Muscle of leg (tissue), 11 donors: ENCODE results near the gene POLR1E. TPM values are rescaled to one million over a fixed set of nuclear protein-coding genes. Genes with fewer than 3 reads are reported as not detected.
"Not testable (repeated sequence)": the region's sequence is repeated elsewhere in the genome, so short reads cannot be mapped to it uniquely, and the experiment has no call there.

Source experiments
- DNase-seq: peaks from one replicate; pipeline ENCODE4 v3.0.0; 2013
- H3K27ac ChIP-seq: one replicate; pipeline ENCODE4 v1.5.1; 2013; ENCODE audit warnings: mild to moderate bottlenecking, low read length, control low read depth
- H3K27me3 ChIP-seq: one replicate; pipeline ENCODE4 v1.6.1; 2013; ENCODE audit warnings: low read length; ENCODE audit not compliant: control insufficient read depth, insufficient read depth
- H3K36me3 ChIP-seq: one replicate; pipeline ENCODE4 v1.6.1; 2013; ENCODE audit warnings: low read length; ENCODE audit not compliant: control insufficient read depth, insufficient read depth
- H3K4me1 ChIP-seq: one replicate; pipeline ENCODE4 v1.6.1; 2013; ENCODE audit warnings: low read length; ENCODE audit not compliant: control insufficient read depth, insufficient read depth
- H3K4me3 ChIP-seq: one replicate; pipeline ENCODE4 v1.5.1; 2013; ENCODE audit warnings: low read length, control low read depth
- H3K9me3 ChIP-seq: replicated peaks from 2 replicates; pipeline ENCODE4 v1.6.1; 2013; ENCODE audit warnings: low read depth, low read length; ENCODE audit not compliant: control insufficient read depth
- WGBS: methylation state at CpG from one replicate; pipeline ENCODE4 v1.1.5; 2013; ENCODE audit warnings: missing lambda C conversion rate; ENCODE audit not compliant: insufficient coverage; 5-methylcytosine and 5-hydroxymethylcytosine counted together
- polyA plus RNA-seq, 8 donors: library from polyadenylated mRNA; unstranded; fragments of 120-200 nt; gene quantifications; one replicate each; pipeline versions ENCODE4 v1.2.1 to v1.2.3, GENCODE V29; 2013; ENCODE audit warnings: inconsistent platforms in 1 of 8, low replicate concordance in 1 of 8; ENCODE audit not compliant: insufficient read length in 8 of 8, insufficient read depth in 1 of 8
- total RNA-seq: library from RNA; stranded (reverse); fragments of 120-200 nt; gene quantifications from one replicate; pipeline ENCODE4 v1.2.4, GENCODE V29; 2013

The POLR1E gene
- total and polyA plus RNA-seq, 9 donors = 25.3 to 34.8 (median 31.2) TPM

GRCh38 chr9:37456817-37457216, 28.9 kb upstream of the POLR1E start:
- no peaks in the 10 kb centered on the region for H3K9me3 ChIP-seq
- no peak for DNase-seq
- H3K4me1 ChIP-seq = no peaks in the 10 kb centered on the region
- no CpG with 5 or more reads among the region's 1 CpG for WGBS
- H3K4me3 ChIP-seq = no peak overlapping the region
- no peak overlapping the region for H3K27ac ChIP-seq
- peaks cover 9% of the 10 kb centered on the region for H3K36me3 ChIP-seq
- H3K27me3 ChIP-seq = no peaks in the 10 kb centered on the region

- no CpG with 5 or more reads among the region's 3 CpGs for WGBS
- peak overlapping the region; percentile 100 for H3K27ac ChIP-seq
- DNase-seq = no peak
- H3K36me3 ChIP-seq = no peaks in the 10 kb centered on the region
- no peaks in the 10 kb centered on the region for H3K9me3 ChIP-seq
- H3K4me3 ChIP-seq = peak overlapping the region; percentile 86
- peaks cover 11% of the 10 kb centered on the region for H3K4me1 ChIP-seq
- no peaks in the 10 kb centered on the region for H3K27me3 ChIP-seq
Measured at GRCh38 chr9:37464006-37464405, 21.7 kb upstream of the POLR1E start.

- Histone ChIP-seq H3K27me3 (no peaks in the 10 kb centered on the region), H3K9me3 (no peaks in the 10 kb centered on the region), H3K4me1 (peaks cover 11% of the 10 kb centered on the region), H3K36me3 (no peaks in the 10 kb centered on the region), H3K4me3 (peak overlapping the region; percentile 86), H3K27ac (peak overlapping the region; percentile 100)
- 0% methylated on average over 42 of the region's 47 CpGs for WGBS
- DNase-seq = no peak
Measured at GRCh38 chr9:37464426-37465248, 21.1 kb upstream of the POLR1E start.

GRCh38 chr9:37465249-37466036, 20.3 kb upstream of the POLR1E start, which contains the start of gene ZBTB5:
TSS of gene ZBTB5 (minus strand) at chr9:37465450. CDS start at chr9:37442551, 22,899 bp downstream.
- Histone ChIP-seq H3K9me3 (no peaks in the 10 kb centered on the region), H3K4me1 (peaks cover 11% of the 10 kb centered on the region), H3K4me3 (peak within 1 kb of the TSS; percentile 86), H3K27me3 (no peaks in the 10 kb centered on the region), H3K27ac (peak within 1 kb of the TSS; percentile 100), H3K36me3 (no peaks in the 10 kb centered on the region)
- WGBS = 0% methylated on average over 23 of the region's 52 CpGs
- DNase-seq = peak; percentile 100

- peak overlapping the region; percentile 100 for H3K27ac ChIP-seq
- no peaks in the 10 kb centered on the region for H3K27me3 ChIP-seq
- H3K4me1 ChIP-seq = peaks cover 11% of the 10 kb centered on the region
- H3K36me3 ChIP-seq = no peaks in the 10 kb centered on the region
- H3K9me3 ChIP-seq = no peaks in the 10 kb centered on the region
- 0% methylated on average over 43 of the region's 47 CpGs for WGBS
- DNase-seq = peak; percentile 95
- peak overlapping the region; percentile 68 for H3K4me3 ChIP-seq
Measured at GRCh38 chr9:37466037-37466709, 19.6 kb upstream of the POLR1E start.

GRCh38 chr9:37467530-37467929, 18.2 kb upstream of the POLR1E start:
- H3K36me3 ChIP-seq, H3K4me3 ChIP-seq, H3K27me3 ChIP-seq, DNase-seq, H3K9me3 ChIP-seq, H3K27ac ChIP-seq: not testable (repeated sequence)
- 98% methylated on average over 9 of the region's 17 CpGs for WGBS
- H3K4me1 ChIP-seq = peaks cover 11% of the 10 kb centered on the region

- no peaks in the 10 kb centered on the region for H3K36me3 ChIP-seq
- no peaks in the 10 kb centered on the region for H3K9me3 ChIP-seq
- DNase-seq = no peak
- H3K27me3 ChIP-seq = no peaks in the 10 kb centered on the region
- H3K4me1 ChIP-seq = peaks cover 9% of the 10 kb centered on the region
- H3K27ac ChIP-seq = no peak overlapping the region
- 96% methylated on average over 5 of the region's 6 CpGs for WGBS
- H3K4me3 ChIP-seq = no peak overlapping the region
Measured at GRCh38 chr9:37468620-37469019, 17.1 kb upstream of the POLR1E start.

GRCh38 chr9:37471942-37472684, 13.6 kb upstream of the POLR1E start:
- peak overlapping the region; percentile 57 for H3K27ac ChIP-seq
- H3K27me3 ChIP-seq = no peaks in the 10 kb centered on the region
- H3K9me3 ChIP-seq = peaks cover 3% of the 10 kb centered on the region
- H3K36me3 ChIP-seq = no peaks in the 10 kb centered on the region
- H3K4me1 ChIP-seq = no peaks in the 10 kb centered on the region
- WGBS = 38% methylated on average over 3 of the region's 7 CpGs
- H3K4me3 ChIP-seq = peak overlapping the region; percentile 6
- DNase-seq = peak; percentile 71

GRCh38 chr9:37473982-37474381, 11.8 kb upstream of the POLR1E start:
- not testable (repeated sequence) for DNase-seq, H3K4me1 ChIP-seq, H3K9me3 ChIP-seq, H3K4me3 ChIP-seq, H3K27ac ChIP-seq, H3K36me3 ChIP-seq, H3K27me3 ChIP-seq
- WGBS = no CpG with 5 or more reads among the region's 6 CpGs
